CD14-positive monocyte (primary cell): ENCODE data around the gene KIRREL3. TPM values are rescaled to one million over a fixed set of nuclear protein-coding genes. Genes with fewer than 3 reads are reported as not detected.

Experiments
- DNase-seq, 3 donors: peaks; one replicate each; pipeline ENCODE4 v3.0.0-alpha.2; 2011 to 2022
- H2AFZ ChIP-seq: 2 replicates; pipeline ENCODE4 v1.6.0; 2012; ENCODE audit warnings: mild to moderate bottlenecking, low read depth, low read length, inconsistent platforms; ENCODE audit not compliant: insufficient read depth, poor library complexity, severe bottlenecking
- H3K27ac ChIP-seq, 2 donors: 1 replicate in 1 of 2; 2 replicates in 1 of 2; pipeline ENCODE4 v1.5.1; 2012 to 2013; ENCODE audit warnings: low read length in 2 of 2, control low read depth in 1 of 2, inconsistent platforms in 1 of 2, low read depth in 1 of 2, mild to moderate bottlenecking in 1 of 2
- H3K27me3 ChIP-seq, 2 donors: one replicate each; pipeline versions ENCODE4 v1.6.0 to v1.6.1; 2011 to 2013; ENCODE audit warnings: low read length in 2 of 2; ENCODE audit not compliant: control insufficient read depth in 2 of 2, insufficient read depth in 2 of 2
- H3K36me3 ChIP-seq, 2 donors: replicated peaks in 1 of 2; 1 replicate in 1 of 2; 2 replicates in 1 of 2; pipeline versions ENCODE4 v1.5.1 to v1.6.1; 2012 to 2013; ENCODE audit warnings: low read length in 2 of 2, control low read depth in 1 of 2, inconsistent platforms in 1 of 2, mild to moderate bottlenecking in 1 of 2; ENCODE audit not compliant: insufficient read depth in 2 of 2, control insufficient read depth in 1 of 2
- H3K4me1 ChIP-seq, 2 donors: 1 replicate in 1 of 2; 2 replicates in 1 of 2; pipeline versions ENCODE4 v1.5.1 to v1.6.1; 2012 to 2013; ENCODE audit warnings: low read length in 2 of 2, control low read depth in 1 of 2, inconsistent platforms in 1 of 2, mild to moderate bottlenecking in 1 of 2, moderate library complexity in 1 of 2; ENCODE audit not compliant: insufficient read depth in 2 of 2, control insufficient read depth in 1 of 2
- H3K4me2 ChIP-seq: replicated peaks from 2 replicates; pipeline ENCODE3; 2012; ENCODE audit warnings: low read length, moderate library complexity, mild to moderate bottlenecking; ENCODE audit not compliant: poor library complexity, severe bottlenecking; ENCODE audit errors: extremely low read depth
- H3K4me3 ChIP-seq, 3 experiments: fragments of 200-600 bp in 1 of 3; sonication (generic) in 1 of 3; replicated peaks in 1 of 3; 1 replicate in 2 of 3; 2 replicates in 1 of 3; pipeline ENCODE4 v1.5.1; 2011 to 2013; ENCODE audit warnings: low read length in 3 of 3, mild to moderate bottlenecking in 3 of 3, control low read depth in 2 of 3, low read depth in 2 of 3, inconsistent platforms in 1 of 3, moderate library complexity in 1 of 3
- H3K79me2 ChIP-seq: 2 replicates; pipeline ENCODE4 v1.6.0; 2012; ENCODE audit warnings: mild to moderate bottlenecking, control low read depth, inconsistent platforms, low read length, moderate library complexity; ENCODE audit not compliant: insufficient read depth
- H3K9ac ChIP-seq: 2 replicates; pipeline ENCODE4 v1.6.0; 2017; ENCODE audit warnings: low read length, mild to moderate bottlenecking; ENCODE audit not compliant: insufficient read depth, poor library complexity, severe bottlenecking
- H3K9me3 ChIP-seq, 2 donors: replicated peaks in 1 of 2; 1 replicate in 1 of 2; 2 replicates in 1 of 2; pipeline versions ENCODE4 v1.5.1 to v1.6.1; 2012 to 2013; ENCODE audit warnings: low read length in 2 of 2, control low read depth in 1 of 2; ENCODE audit not compliant: control insufficient read depth in 1 of 2, insufficient read depth in 1 of 2
- H4K20me1 ChIP-seq: 2 replicates; pipeline ENCODE4 v1.6.0; 2012; ENCODE audit warnings: mild to moderate bottlenecking, low read length, control low read depth, moderate library complexity; ENCODE audit not compliant: insufficient read depth
- H3K27ac Mint-ChIP-seq, 7 donors: one replicate each; pipeline ENCODE4 v1.8.0; 2020; ENCODE audit warnings: mild to moderate bottlenecking in 7 of 7, mixed read lengths in 7 of 7, moderate library complexity in 6 of 7, inconsistent platforms in 2 of 7
- H3K27me3 Mint-ChIP-seq, 3 donors: one replicate each; pipeline ENCODE4 v1.8.0; 2021 to 2022; ENCODE audit warnings: low read depth in 3 of 3, mild to moderate bottlenecking in 3 of 3, mixed read lengths in 3 of 3, moderate library complexity in 3 of 3, inconsistent platforms in 1 of 3
- H3K36me3 Mint-ChIP-seq, 2 donors: one replicate each; pipeline ENCODE4 v1.8.0; 2020; ENCODE audit warnings: mixed read lengths in 2 of 2, inconsistent platforms in 1 of 2, mild to moderate bottlenecking in 1 of 2
- H3K4me1 Mint-ChIP-seq: one replicate; pipeline ENCODE4 v1.8.0; 2020; ENCODE audit warnings: mild to moderate bottlenecking, mixed read lengths
- H3K4me3 Mint-ChIP-seq, 2 donors: one replicate each; pipeline ENCODE4 v1.8.0; 2020; ENCODE audit warnings: mild to moderate bottlenecking in 2 of 2, mixed read lengths in 2 of 2, moderate library complexity in 1 of 2
- H3K9me3 Mint-ChIP-seq, 7 donors: one replicate each; pipeline ENCODE4 v1.8.0; 2020 to 2022; ENCODE audit warnings: mixed read lengths in 7 of 7, mild to moderate bottlenecking in 6 of 7, moderate library complexity in 6 of 7, inconsistent platforms in 2 of 7
- CTCF ChIP-seq: fragments of 200-600 bp; IDR thresholded peaks from one replicate; pipeline ENCODE4 v1.8.0; 2022; ENCODE audit warnings: antibody characterized with exemption, mild to moderate bottlenecking
- WGBS: methylation state at CpG from one replicate; pipeline ENCODE4 v1.1.5; 2013; ENCODE audit warnings: missing lambda C conversion rate; ENCODE audit not compliant: insufficient coverage; 5-methylcytosine and 5-hydroxymethylcytosine counted together
- intact Hi-C, 2 donors: fragments of 100-400 bp; cut with micrococcal nuclease; formaldehyde crosslinking; loops; one replicate each; pipeline versions ENCODE4 v1.15.0 to v1.15.1; 2023
- polyA plus RNA-seq, 3 donors: library from polyadenylated mRNA; depleted of rRNA in 1 of 3; unstranded in 2 of 3; stranded (reverse) in 1 of 3; fragments of 300-500 nt in 2 of 3; fragments of >200 nt in 1 of 3; fragmentation: Illumina TruSeq in 2 of 3; gene quantifications; 1 replicate in 2 of 3; 2 replicates in 1 of 3; pipeline ENCODE4 v1.2.3, GENCODE V29; 2012 to 2021

Gene KIRREL3
- polyA plus RNA-seq, 3 donors, result not detected

GRCh38 chr11:126660761-126661425 is 339.7 kb downstream of the KIRREL3 start:
- no peak overlapping the region for H3K4me2 ChIP-seq
- Mint-ChIP-seq H3K27me3 (peaks cover 0 to 8% (median 4%) of the 10 kb centered on the region in 3 donors), H3K27ac (no peak overlapping the region), H3K4me3 (no peak overlapping the region), H3K36me3 (no peaks in the 10 kb centered on the region), H3K9me3 (no peaks in the 10 kb centered on the region), H3K4me1 (no peaks in the 10 kb centered on the region)
- TF ChIP-seq CTCF, result no peak
- no peak for DNase-seq
- no CpG with 5 or more reads among the region's 2 CpGs for WGBS
- H3K9me3 ChIP-seq, result no peaks in the 10 kb centered on the region
- H3K4me3 ChIP-seq, result no peak overlapping the region
- H2AFZ ChIP-seq, result no peak overlapping the region
- H3K27ac ChIP-seq, result no peak overlapping the region
- no peaks in the 10 kb centered on the region for H3K27me3 ChIP-seq
- no peaks in the 10 kb centered on the region for H3K79me2 ChIP-seq
- no peaks in the 10 kb centered on the region for H3K4me1 ChIP-seq
- no peak overlapping the region for H3K9ac ChIP-seq
- H4K20me1 ChIP-seq, result no peaks in the 10 kb centered on the region
- no peaks in the 10 kb centered on the region for H3K36me3 ChIP-seq
- intact Hi-C loops, result no loop called here

DNA sequence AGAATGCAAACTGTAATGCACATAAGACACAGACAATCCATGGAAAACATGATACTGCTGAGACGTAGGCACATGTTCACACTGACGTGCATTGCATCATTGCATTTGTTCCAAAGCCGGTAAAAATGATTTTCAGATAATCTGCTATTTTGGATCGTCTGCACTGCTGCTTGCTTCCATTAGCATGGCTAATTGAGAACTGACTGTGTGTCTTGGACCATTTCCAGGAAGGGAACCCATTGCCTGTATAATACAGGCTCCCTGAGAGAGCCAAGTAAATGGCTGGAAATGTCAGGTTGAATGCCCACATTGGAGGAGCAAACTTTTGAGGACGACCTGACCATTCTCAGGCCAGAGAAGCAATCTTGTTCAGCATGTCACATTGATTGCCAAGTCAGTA is 340.2 kb downstream of the KIRREL3 start:
- intact Hi-C loops, result no loop called here
- Mint-ChIP-seq H3K27ac (no peak overlapping the region), H3K9me3 (no peaks in the 10 kb centered on the region), H3K27me3 (peaks cover 2 to 8% (median 6%) of the 10 kb centered on the region in 3 donors), H3K4me1 (no peaks in the 10 kb centered on the region), H3K4me3 (no peak overlapping the region), H3K36me3 (no peaks in the 10 kb centered on the region)
- Histone ChIP-seq H2AFZ (no peak overlapping the region), H3K36me3 (no peaks in the 10 kb centered on the region), H3K4me2 (no peak overlapping the region), H3K27me3 (no peaks in the 10 kb centered on the region), H3K9ac (no peak overlapping the region), H3K79me2 (no peaks in the 10 kb centered on the region), H3K9me3 (no peaks in the 10 kb centered on the region), H3K27ac (no peak overlapping the region), H4K20me1 (no peaks in the 10 kb centered on the region), H3K4me3 (no peak overlapping the region), H3K4me1 (no peaks in the 10 kb centered on the region)
- 90% methylated on average over 5 of the region's 5 CpGs for WGBS
- DNase-seq, result no peak
- TF ChIP-seq CTCF, result no peak
